Stimulated activated CD8-positive, alpha-beta memory T cell treated with anti-CD3 and anti-CD28 coated beads, Interleukin-15, amount 100 ng/mL, for 24 hours (primary cell): ENCODE results near the gene EMCN.
"Not testable (repeated sequence)": the region's sequence is repeated elsewhere in the genome, so short reads cannot be mapped to it uniquely, and the experiment has no call there.

Experiments
- DNase-seq: peaks from one replicate; pipeline ENCODE4 v3.0.0-alpha.2; 2020; ENCODE audit warnings: low read depth

EMCN gene

GRCh38 chr4:100517864-100518341 is at the start of gene EMCN:
Gene EMCN (minus strand): TSS chr4:100518022. CDS start chr4:100517914, 108 bp downstream.
- no peak for DNase-seq

GRCh38 chr4:100566396-100566795 is 48.6 kb upstream of the EMCN start:
- DNase-seq, result no peak

- DNase-seq, result no peak
Observed at GRCh38 chr4:100557306-100557705, 39.5 kb upstream of the EMCN start.

GRCh38 chr4:100555611-100556337 is 38.0 kb upstream of the EMCN start:
- no peak for DNase-seq

GRCh38 chr4:100548200-100548560 is 30.4 kb upstream of the EMCN start:
- no peak for DNase-seq

GRCh38 chr4:100547541-100548199 is 29.8 kb upstream of the EMCN start:
- DNase-seq, result no peak

GRCh38 chr4:100545427-100545826 is 27.6 kb upstream of the EMCN start:
- no peak for DNase-seq

- no peak for DNase-seq
Observed at GRCh38 chr4:100540131-100540530, 22.3 kb upstream of the EMCN start.

GRCh38 chr4:100539706-100540105 is 21.9 kb upstream of the EMCN start:
- no peak for DNase-seq

GRCh38 chr4:100533741-100534140 is 15.9 kb upstream of the EMCN start:
- DNase-seq, result no peak

- DNase-seq, result not testable (repeated sequence)
Observed at GRCh38 chr4:100530161-100530560, 12.3 kb upstream of the EMCN start.

- DNase-seq, result no peak
Observed at GRCh38 chr4:100525686-100526085, 7.9 kb upstream of the EMCN start.

- DNase-seq, result no peak
Observed at GRCh38 chr4:100519205-100519604, 1.4 kb upstream of the EMCN start.

- no peak for DNase-seq
Observed at GRCh38 chr4:100516225-100516624, 1.6 kb downstream of the EMCN start.

GRCh38 chr4:100511896-100512295 is 5.9 kb downstream of the EMCN start:
- no peak for DNase-seq

- DNase-seq, result no peak
Observed at GRCh38 chr4:100510551-100510950, 7.3 kb downstream of the EMCN start.

- no peak for DNase-seq
Observed at GRCh38 chr4:100509386-100509785, 8.4 kb downstream of the EMCN start.

GRCh38 chr4:100508691-100509090 is 9.1 kb downstream of the EMCN start:
- DNase-seq, result no peak

GRCh38 chr4:100504086-100504874 is 13.5 kb downstream of the EMCN start:
- no peak for DNase-seq

- DNase-seq, result no peak
Observed at GRCh38 chr4:100497791-100498190, 20.0 kb downstream of the EMCN start.

GRCh38 chr4:100495074-100495473 is 22.7 kb downstream of the EMCN start:
- no peak for DNase-seq

GRCh38 chr4:100494166-100494565 is 23.7 kb downstream of the EMCN start:
- DNase-seq, result no peak

- DNase-seq, result no peak
Observed at GRCh38 chr4:100493756-100494155, 24.1 kb downstream of the EMCN start.
